Activated CD4-positive, alpha-beta T cell treated with anti-CD3 and anti-CD28 coated beads, Interleukin-2, amount 50 U/mL, for 16 hours (primary cell): ENCODE measurements around the gene ARFRP1.
"Not testable (repeated sequence)": the region's sequence is repeated elsewhere in the genome, so short reads cannot be mapped to it uniquely, and the experiment has no call there.

Experiments
- DNase-seq: peaks from one replicate; pipeline ENCODE4 v3.0.0-alpha.2; 2020

ARFRP1 gene

GRCh38 chr20:63653041-63653973 is 54.5 kb downstream of the ARFRP1 start, which contains the start of gene STMN3:
TSS of gene STMN3 (minus strand) at chr20:63653424. CDS start at chr20:63653345, 79 bp downstream.
- DNase-seq, result peak; percentile 52

GRCh38 chr20:63652192-63652980 is 55.4 kb downstream of the ARFRP1 start:
- no peak for DNase-seq

GRCh38 chr20:63651942-63652191 is 55.9 kb downstream of the ARFRP1 start:
- DNase-seq, result no peak

GRCh38 chr20:63650486-63650885 is 57.3 kb downstream of the ARFRP1 start:
- not testable (repeated sequence) for DNase-seq

- no peak for DNase-seq
These were observed 58.7 kb downstream of the ARFRP1 start for GRCh38 chr20:63648895-63649589.
